Dedifferentiated amniotic fluid mesenchymal stem cell (primary cell): ENCODE data around the gene PTP4A1.
"Not testable (repeated sequence)": the region's sequence is repeated elsewhere in the genome, so short reads cannot be mapped to it uniquely, and the experiment has no call there.

Experiments
- DNase-seq: peaks from one replicate; pipeline ENCODE4 v3.0.0-alpha.2; 2016; ENCODE audit errors: extremely low spot score

PTP4A1 gene

GRCh38 chr6:63572044-63572746 is at the start of gene PTP4A1, which contains the start of gene LOC128125822:
Gene PTP4A1, plus strand, starts transcription at chr6:63572480. Its CDS starts 4,401 bp downstream, at chr6:63576881.
Gene LOC128125822, plus strand, starts transcription at chr6:63572480.
- DNase-seq, result peak; percentile 96

GRCh38 chr6:63522911-63523287 is 49.4 kb upstream of the PTP4A1 start:
- not testable (repeated sequence) for DNase-seq

DNA sequence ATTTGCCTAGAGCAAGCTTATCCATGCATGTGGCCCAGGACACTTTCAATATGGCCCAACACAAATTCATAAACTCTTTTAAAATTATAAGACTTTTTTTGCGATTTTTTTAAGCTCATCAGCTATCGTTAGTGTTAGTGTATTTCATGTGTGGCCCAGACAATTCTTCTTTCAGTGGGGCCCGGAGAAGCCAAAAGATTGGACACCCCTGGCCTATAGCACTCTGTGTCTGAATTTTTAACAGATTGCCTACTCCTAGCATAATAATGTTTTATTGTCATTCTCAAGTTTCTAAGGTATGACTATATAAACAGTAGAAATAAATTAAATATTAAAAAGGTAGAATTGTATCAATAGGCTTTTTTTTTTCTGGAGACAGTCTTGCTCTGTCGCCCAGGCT is 48.6 kb upstream of the PTP4A1 start:
- DNase-seq, result no peak

DNA sequence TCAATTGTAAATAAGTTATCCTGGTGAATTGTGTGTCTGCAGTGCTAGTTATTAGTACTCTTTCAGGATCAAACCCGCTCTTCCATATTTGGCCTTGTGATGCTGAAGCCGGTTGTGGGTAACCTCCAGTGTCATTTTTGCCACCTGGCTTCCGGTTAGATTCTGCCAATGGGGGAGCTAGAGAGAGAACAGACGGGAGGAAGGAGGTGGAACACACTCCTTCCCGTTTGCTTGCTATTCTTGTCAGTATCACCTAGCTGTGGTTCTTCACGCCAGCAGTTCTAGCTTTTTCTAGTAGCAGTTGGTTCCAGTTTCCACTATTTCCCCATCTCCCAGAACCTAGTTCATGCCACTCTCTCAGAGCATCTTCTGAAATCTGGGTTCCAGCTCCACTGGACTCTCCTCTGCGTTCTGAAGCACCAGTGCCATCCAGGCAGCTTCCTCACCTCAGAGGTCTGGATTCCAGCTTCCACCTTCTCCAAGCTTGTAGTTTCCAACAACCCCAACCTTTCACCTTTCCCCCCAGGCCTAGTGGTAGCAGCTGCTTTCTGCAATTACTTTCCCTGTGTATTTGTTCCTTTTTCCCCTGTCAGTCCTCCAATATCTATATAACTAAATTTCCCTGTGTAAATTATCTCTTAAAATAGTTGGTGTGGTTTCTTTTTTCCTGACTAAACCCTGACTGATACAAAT is 46.9 kb upstream of the PTP4A1 start:
- no peak for DNase-seq

DNA sequence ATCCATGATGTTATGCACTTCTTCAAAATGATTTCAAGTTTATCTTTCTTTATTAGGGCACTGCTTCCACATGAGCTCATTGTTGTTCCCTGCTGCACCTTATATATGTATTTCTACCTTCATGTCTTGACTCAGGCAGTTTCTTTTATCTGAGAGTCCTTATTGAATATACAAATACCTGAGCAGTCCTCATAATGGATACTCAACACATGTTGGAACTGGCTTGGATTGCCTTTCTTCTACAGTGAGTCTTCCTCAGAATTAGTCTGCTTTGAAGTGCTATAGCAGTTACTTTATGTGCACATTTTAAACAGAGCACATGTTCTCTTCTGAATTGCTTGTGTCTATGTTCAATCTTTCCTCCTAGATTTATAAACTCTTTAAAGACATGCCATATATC is 45.3 kb upstream of the PTP4A1 start:
- no peak for DNase-seq

- peak; percentile 60 for DNase-seq
Measured at GRCh38 chr6:63527658-63528514, 44.4 kb upstream of the PTP4A1 start.

- DNase-seq, result no peak
Measured at GRCh38 chr6:63529498-63529897, 42.8 kb upstream of the PTP4A1 start.

DNA sequence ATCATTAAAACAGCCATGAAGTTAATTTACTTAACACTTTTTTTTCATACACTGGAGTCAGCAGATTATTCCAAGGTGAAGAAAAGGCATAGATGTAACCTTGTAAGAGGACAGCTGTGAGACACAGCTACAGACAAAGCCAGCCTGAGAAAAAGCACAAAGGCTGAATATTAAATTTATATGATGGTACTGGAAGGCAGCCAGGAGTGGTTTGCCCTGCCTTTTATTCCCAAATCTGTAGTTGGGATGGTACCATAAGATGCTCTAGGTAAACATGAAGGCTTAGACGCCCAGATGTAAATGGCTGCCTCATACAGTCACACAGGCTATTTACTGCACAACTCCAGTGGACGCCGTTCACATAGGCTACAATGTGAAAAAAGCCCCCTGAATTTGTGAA is 42.1 kb upstream of the PTP4A1 start:
- no peak for DNase-seq

DNA sequence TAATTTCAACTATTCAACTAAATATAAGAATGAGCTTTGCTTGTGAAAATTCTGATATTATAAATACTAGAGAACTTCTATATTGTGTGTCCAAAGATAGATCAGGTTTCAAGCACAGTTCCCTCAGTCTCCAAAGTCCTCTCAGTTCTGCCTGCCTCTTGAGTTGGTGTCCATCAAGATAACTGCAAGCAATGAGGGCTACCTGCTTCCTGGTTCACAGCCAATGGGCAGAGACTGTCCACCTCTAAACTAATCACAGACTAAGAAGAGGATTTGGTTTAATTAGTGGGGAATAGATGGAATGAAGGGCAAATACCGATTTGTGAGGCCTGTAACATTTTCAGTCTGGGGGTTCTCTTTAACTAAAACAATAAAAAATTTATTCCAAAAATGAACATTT is 41.3 kb upstream of the PTP4A1 start:
- DNase-seq, result no peak

GRCh38 chr6:63533026-63533425 is 39.3 kb upstream of the PTP4A1 start:
- no peak for DNase-seq

GRCh38 chr6:63533952-63534351 is 38.3 kb upstream of the PTP4A1 start:
- DNase-seq, result no peak

DNA sequence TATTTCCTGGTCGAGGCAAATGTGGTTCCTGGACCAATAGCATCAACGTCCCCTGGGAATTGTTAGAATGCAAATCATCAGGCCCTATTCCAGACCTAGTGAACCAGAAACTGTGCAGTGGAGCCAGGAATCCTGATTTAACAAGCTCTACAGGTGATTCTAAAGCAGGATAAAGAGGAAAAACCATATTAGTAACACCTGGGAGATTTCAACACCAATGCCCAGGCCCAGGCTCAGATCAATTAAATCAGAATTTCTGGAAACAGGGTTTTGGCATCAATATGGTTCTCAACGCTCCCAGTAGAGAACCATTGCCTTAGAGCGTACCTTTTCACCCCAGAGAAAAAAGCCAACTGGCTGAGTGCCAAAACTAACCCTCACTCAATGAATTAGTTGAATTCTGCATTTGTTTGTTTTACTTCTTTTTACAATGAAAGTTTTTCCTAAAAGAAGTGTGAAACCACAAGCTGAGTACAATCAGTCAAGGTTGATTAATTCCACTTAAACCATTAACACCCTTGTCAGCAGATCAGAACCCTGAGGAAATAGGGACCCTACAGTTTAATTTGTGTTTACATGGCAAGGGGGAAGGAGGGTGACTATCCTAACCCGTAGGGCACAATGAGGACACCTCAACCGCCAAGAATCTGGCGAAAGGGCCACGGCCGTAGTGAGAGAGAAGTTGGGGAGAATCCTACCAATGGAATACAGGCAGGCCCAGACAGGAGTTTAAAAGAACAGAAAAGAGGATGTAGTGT is 34.9 kb upstream of the PTP4A1 start:
- no peak for DNase-seq

DNA sequence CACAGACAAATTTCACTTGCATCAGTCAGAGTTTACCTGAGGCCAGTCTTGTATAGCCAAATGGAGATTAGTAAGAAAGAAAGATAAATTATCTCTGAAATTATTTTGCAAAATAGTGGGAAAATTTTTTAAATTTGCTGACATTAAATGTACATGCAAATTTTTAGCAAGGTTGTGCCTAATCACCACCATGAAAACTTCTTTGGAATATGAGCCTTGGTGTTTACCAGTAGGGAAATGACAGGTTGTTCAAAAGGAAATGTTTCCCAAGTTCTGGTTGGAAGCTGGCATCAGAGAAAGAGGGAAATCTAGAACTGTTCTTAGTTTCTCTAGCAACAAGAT is 34.4 kb upstream of the PTP4A1 start:
- DNase-seq, result no peak

- no peak for DNase-seq
Measured at GRCh38 chr6:63538550-63538949, 33.7 kb upstream of the PTP4A1 start.

DNA sequence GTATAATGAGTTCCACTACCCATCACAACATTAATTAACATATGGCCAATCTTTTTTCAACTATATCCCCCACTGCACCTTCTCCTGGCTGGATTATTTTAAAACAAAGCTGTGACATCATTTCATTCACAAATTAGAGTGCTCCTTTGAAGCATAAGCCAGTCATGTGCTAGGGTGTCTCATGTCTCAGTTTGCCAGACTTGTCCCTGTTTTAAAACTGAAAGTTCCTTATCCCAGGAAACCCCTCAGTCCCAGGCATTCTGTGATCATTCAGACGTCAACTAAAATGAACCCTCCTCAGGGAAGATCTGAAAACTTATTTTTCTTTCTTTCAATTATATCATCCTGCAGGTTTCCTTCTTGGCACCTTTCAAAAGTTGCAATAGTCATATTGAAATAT is 29.3 kb upstream of the PTP4A1 start:
- DNase-seq, result no peak

DNA sequence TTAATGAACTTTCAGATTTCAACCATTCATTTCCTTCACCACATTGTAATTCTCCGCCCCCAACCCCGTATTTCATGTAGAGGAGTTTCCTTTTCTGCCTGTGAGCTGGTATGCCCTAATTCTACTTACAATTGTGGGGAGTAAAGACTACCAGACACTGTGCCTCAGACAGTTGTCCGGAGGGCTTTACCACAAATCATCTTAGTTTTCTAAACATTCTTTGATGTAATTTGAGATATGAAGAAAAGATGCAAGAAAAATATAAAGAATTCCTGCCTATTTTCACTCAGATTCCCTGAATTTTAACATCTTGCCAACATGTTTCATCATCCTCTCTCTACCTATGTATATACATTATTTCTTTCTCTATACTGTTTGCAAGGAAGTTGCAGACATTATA is 28.3 kb upstream of the PTP4A1 start:
- peak; percentile 54 for DNase-seq

DNA sequence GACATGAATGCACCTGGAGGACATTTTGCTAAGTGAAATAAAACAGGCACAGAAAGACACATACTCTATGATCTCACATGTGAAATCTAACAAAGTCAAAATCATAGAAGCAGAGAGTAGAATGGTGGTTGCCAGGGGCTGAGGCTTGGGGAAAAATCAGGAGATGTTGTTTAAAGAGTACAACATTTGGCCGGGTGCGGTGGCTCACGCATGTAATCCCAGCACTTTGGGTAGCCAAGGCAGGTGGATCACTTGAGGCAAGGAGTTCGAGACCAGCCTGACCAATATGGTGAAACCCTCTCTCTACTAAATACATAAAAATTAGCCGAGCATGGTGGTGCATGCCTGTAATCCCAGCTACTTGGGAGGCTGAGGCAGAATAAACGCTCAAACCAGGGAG is 26.0 kb upstream of the PTP4A1 start:
- DNase-seq, result no peak

DNA sequence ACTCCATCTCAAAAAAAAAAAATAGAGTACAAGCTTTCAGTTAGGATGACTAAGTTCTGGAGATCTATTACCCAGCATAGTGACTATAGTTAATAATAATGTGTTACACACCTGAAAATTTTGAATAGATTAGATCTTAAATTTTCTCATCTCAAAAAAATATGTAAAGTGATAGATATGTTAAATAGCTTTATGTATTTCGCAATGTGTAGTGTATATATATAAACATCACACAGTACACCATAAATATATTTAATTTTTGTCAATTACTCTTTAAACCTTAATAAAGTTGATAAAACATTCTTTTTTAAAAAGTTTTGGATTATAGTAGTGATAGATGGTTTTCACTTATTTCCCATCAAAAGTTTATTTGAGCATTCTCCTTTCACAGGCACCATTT is 25.6 kb upstream of the PTP4A1 start:
- DNase-seq, result no peak

GRCh38 chr6:63549076-63549475 is 23.2 kb upstream of the PTP4A1 start:
- DNase-seq, result no peak

DNA sequence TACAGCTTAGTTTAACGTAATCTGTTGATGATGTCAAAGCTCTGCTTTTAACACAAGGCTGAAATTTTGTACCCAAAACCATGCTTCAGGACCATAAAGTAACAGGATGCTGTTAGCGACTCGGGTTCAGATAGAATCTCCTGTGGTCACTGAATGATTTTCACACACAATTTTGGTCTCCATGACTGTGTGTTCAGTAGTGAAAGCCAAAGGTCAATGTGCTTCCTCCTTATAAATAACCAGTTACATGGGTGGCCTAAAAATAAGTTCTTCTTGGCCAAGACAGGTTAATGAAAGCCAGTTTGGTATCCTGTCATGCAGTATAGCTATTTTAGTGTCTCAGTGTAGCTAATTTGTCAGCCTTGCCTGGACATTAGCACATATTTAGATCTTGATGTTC is 19.1 kb upstream of the PTP4A1 start:
- no peak for DNase-seq

DNA sequence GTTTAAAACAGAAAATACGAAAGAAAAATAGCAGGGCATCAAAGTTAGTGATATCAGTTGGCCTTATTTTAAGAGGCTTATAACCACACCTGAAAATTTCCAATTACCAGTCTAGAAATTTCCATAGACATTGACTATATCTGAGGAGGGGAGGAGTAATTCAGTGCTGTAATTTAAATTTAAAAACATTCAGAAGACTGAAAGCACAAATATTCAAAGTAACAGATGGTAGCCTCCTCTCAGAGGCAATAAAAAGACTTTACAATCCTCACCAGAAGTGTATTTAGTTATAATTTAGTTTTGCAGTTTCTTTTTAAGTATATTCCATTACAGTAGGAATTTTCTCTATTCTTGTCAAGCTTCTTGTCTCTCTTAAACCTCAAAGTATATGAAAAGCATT is 18.4 kb upstream of the PTP4A1 start:
- no peak for DNase-seq

DNA sequence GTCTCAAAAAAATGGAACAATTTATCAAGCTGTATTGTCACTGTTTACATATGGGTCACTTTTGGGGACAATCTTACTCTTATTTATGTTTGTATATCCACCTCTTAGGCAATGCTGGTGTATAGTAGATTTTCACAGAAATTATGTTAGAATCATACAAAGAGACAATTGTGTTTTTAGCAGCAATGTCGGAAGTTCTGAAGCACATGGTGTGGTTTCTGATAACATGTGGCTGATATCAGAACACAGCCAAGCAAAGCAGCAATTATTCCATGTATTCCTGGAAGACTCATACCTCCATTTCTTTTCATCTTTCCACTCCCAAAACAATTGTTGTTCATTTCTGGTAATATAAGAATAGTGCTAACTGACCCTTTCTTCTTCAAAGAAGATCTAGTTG is 17.5 kb upstream of the PTP4A1 start:
- DNase-seq, result no peak
